HG03520 (cell line): ENCODE measurements around the gene NRXN3.
A peak's percentile ranks its signal among the peaks of the same experiment; 100 is the strongest.

Experiments used
- ATAC-seq: cut with Tn5 transposase; IDR thresholded peaks from one replicate; pipeline ENCODE4 v1.9.1; 2021; ENCODE audit warnings: mild to moderate bottlenecking, moderate library complexity; ENCODE audit not compliant: unreplicated experiment

Gene NRXN3

DNA sequence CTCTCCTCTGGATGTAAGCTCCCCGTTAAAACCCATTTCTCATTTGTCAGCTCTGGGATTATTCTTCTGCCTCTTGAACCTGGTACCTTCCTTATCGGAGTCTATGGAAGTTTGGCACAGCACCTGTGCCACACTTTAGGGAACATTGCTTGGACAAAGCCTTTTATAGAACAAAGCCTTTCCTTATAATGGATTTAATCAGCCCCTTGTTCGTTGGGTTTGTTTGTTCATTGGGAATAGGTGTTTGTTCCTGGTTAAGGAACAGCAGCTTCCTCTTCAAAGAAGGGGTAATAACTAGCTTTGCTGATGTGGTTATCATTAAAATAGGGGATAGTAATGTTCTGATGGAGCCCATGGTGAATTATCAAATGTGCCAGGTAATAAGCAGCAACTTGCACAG lies 70.4 kb downstream of the NRXN3 start:
- ATAC-seq: no peak

DNA sequence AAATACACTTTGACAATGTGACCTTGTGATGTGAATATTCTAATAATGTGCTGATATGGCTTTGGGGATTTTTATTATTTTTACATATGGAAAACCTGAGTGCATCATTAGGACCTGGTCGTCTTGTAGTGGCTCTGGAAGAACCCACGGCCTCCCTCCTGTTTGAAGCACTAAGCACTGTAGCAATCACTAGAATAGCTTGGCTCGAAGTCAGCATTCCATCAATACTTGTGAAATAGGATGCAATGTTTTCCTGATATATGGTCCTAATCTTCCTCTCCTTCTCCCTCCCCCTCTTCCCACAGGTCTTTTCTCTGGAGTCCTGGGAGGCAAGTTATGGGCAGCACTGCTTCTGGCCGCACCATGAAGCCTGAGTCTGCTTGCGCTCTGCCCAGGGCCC lies 71.9 kb downstream of the NRXN3 start:
- ATAC-seq: no peak

GRCh38 chr14:78243187-78243586 lies 73.0 kb downstream of the NRXN3 start:
- ATAC-seq: no peak

DNA sequence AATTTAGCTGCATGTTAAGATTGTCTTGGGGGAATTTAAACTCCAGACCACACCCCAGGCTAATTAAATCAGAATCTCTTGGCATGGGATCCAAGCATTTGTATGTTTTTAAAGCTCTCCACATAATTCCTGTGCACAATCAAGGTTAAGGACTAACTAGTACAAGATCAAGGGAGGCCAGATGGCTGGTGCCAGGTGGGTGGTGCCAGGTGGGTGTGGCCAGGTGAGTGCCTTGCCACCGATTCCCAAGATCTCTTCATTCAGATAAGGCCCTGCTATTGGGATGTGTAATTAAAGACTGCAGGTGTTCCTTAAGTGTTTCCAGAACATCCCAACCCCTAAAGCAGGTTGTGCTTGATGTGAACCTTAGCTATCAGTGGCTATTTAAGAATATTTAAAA lies 75.1 kb downstream of the NRXN3 start:
- no peak for ATAC-seq

DNA sequence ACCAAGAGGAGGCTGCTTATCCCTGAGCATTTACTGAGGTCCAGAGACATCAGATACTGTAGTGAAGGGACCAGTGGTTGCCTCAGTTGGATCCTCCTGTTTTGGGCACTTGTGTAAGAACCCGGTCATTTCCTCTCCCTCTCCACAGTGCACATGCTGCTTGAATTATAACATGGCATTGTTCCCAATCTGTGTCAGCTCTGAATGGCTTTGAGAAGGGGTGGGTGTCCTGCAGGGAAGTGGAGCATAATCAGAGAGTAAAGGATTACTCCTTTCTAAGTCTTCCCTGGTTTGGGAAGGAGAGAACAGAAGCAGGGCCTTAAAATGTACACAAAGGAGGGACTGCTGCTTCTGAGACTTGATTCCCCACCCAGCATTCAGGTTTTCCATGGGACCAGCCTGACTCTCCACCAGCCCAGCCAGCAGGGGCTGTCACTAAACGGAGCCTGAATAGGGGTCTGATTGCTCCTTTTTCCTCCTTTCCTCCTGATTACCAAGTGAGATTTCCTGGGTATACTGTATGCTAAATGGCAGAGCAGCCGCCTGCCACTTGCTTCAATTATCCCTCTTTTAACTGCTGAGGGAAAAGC lies 78.4 kb downstream of the NRXN3 start:
- no peak for ATAC-seq

GRCh38 chr14:78251308-78251707 lies 81.1 kb downstream of the NRXN3 start:
- no peak for ATAC-seq

DNA sequence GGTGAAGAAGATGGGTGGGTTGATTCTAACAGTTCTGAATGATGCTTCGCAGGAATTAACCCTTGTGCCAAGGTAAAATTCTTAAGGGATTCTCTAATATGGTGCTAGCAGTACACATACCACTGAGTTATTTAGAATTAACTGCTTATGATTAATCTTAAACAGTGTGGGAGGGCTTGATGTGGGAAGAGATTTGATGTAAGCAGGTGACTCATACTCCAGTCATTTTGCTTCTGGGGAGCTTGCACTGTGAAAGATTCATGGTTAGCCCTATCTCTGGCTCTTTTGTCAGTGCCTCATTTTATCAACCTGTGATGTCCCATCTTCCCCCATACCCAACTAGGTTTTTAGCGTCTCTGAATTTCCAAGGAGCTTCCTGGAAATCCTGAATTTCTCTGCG lies 83.8 kb downstream of the NRXN3 start:
- no peak for ATAC-seq

DNA sequence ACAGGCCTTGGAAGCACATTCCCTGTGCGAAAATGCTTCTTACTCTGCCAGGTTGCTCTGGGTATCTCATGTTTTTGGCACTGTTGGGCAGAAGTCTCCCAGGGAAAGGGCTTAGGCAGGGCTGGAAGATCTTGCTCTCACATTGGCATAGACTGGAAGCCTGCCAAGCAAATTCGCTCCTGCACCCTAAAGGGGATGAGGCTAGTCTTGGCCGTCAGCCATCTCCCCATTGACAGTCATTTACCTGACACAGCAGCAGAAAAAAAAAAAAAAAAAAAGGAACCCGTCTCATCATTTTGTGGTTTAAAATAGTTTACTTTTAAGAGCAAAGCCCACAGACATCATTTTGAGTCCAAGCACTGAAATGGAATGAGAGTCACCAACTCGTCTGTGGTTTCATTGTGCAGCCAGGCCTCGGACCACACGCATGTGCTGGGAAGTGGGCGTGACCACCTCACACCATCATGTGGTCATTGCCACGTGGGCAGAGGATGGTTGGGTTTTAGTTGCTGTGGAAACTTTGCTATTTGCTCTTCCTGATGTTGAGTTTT lies 84.8 kb downstream of the NRXN3 start:
- ATAC-seq: no peak

GRCh38 chr14:78259831-78260230 lies 89.7 kb downstream of the NRXN3 start:
- no peak for ATAC-seq

DNA sequence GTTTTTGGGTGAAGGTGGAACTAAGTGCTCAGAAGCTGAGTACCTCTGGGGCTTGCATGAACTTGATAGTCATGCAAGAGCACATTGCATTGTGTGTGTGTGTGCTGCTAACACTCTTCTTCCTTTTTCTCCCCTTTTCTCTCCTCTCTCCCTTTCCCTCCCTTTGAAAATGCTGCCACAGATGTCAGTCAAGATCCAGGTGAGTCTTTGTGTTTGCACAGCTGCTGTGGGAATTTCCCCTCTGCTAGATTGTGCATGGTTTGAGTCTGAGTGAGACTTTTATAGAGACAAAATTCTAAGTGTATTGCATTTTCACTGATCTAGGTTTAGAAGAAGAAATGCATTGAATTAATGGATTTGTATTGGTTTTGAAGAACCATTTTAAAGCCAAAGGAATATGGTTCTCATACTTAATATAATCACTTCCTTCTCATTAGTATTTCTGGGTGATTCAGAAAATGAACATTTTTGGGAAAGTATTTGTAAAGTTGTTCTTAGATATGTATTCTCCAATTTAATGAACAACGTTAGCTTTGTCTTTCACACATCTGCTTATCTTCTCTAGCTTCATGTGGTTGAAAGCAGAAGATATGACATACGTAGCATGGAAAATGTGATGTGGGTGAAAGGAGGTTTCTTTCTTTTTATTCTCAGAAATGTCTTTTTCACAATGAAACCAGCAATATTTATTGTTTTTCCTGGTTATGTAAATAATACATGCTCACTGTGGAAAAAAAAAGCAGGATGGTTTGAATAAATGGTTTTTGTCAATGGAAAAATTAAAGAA lies 108.5 kb downstream of the NRXN3 start:
- no peak for ATAC-seq

DNA sequence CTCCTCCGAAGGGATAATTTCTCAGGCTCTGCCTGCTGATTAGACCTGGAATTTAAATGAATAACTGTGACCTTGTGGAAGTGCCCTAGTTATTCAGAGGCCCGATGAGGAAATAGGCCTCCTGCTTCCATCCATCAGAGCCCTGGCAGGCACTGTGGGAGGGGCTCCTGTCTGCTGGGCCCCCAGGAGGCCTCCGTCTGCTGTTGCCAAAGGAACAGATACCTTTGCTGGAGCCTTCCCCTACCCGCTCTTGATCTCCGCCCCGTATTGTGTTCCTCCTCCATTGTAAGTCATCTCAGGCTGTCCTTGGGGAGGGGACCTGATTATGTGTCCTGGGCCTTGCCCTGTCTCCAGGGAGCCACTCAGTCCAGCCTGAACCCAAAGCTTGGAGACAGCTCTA lies 112.3 kb downstream of the NRXN3 start:
- ATAC-seq: no peak

- ATAC-seq: no peak
These were observed 116.0 kb downstream of the NRXN3 start for GRCh38 chr14:78286210-78286609.

DNA sequence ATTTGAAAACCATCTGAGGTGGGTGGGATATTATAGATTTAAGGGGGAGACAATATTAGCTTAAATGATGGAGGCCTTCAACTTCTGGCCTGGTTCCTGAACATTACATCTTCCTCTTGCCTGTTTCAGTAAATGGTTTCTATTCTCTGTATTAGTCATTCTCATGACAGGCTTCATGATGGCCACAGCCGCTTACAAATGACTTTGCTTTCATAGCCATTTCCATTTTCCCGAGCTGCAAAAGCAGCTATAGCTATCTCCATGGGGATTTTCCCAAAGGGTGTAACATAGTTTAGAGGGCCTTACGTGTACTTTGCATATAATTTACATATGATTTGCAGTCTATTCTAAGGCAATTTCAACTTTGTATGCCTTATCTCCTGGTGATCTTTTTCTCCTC lies 121.8 kb downstream of the NRXN3 start:
- peak; percentile 90 for ATAC-seq

GRCh38 chr14:78297858-78298257 lies 127.7 kb downstream of the NRXN3 start:
- ATAC-seq: no peak

- ATAC-seq: no peak
These were observed 128.1 kb downstream of the NRXN3 start for GRCh38 chr14:78298298-78298697.

- no peak for ATAC-seq
These were observed 132.7 kb downstream of the NRXN3 start for GRCh38 chr14:78302841-78303240.

- no peak for ATAC-seq
These were observed 137.5 kb downstream of the NRXN3 start for GRCh38 chr14:78307671-78308070.

GRCh38 chr14:78308079-78308478 lies 137.9 kb downstream of the NRXN3 start:
- ATAC-seq: no peak

DNA sequence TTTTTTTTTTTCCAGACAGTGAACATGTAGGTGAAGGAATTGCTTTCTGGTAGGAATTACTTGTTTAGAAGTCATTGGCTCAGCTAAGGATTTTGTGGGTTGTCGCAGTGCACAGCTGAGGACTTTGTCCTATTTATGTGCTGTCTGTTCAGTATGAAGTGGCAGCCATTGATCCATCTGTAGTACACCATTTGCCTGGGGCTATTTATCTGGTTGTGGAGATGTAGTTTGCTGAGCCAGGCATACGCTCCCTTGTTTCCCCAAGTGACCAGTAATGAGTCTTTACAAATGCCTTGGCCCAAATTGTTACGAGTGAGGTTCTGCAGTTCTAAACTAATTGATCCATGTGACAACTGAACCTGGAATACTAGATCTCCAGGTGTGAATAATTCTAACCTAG lies 140.1 kb downstream of the NRXN3 start:
- ATAC-seq: no peak

- no peak for ATAC-seq
These were observed 143.3 kb downstream of the NRXN3 start for GRCh38 chr14:78313499-78313898.

GRCh38 chr14:78314484-78314883 lies 144.3 kb downstream of the NRXN3 start:
- no peak for ATAC-seq

GRCh38 chr14:78316052-78316451 lies 145.9 kb downstream of the NRXN3 start:
- ATAC-seq: no peak
